NT2/D1 (cell line): ENCODE results near the gene REEP5.

Experiments used
- SUZ12 ChIP-seq: IDR thresholded peaks from 2 replicates; pipeline ENCODE4 v1.6.1; 2011; ENCODE audit not compliant: insufficient read length, insufficient read depth; ENCODE audit errors: extremely low read depth
- YY1 ChIP-seq: IDR thresholded peaks from 2 replicates; pipeline ENCODE4 v1.6.1; 2011; ENCODE audit not compliant: insufficient read length, insufficient read depth

DNA sequence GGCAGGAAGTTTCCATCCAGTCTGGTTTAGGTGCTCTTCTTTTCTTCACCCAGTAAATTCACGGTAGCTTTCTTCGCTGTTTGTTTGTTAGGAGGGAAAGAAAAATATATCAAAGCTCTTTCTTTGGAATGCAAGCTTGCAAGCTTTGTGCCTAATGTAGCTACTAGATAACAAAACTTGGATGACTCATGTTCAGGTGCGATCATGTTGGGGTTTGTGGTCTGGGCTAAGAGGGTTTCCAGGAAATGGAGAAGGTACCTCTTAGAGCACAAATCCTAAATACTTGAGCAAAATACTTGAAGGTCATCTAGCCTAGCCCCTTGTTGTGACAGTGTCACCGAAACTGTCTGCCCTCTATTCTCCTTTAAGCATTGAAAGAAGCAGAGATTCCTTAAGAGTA, 43.3 kb downstream of the REEP5 start:
- no peak for TF ChIP-seq SUZ12
- no peak for TF ChIP-seq YY1
